K562 (cell line): ENCODE results near the gene GNAT1. TPM values are rescaled to one million over a fixed set of nuclear protein-coding genes. Genes with fewer than 3 reads are reported as not detected.
A peak's percentile ranks its signal among the peaks of the same experiment; 100 is the strongest.

ENCODE experiments used
- C11orf30 ChIP-seq: fragments of 450-650 bp; IDR thresholded peaks from 2 replicates; pipeline ENCODE4 v1.6.1; 2016; ENCODE audit warnings: low read depth, mild to moderate bottlenecking
- CBX3 ChIP-seq, 2 experiments: IDR thresholded peaks; 1 replicate in 1 of 2; 2 replicates in 1 of 2; pipeline ENCODE4 v1.6.1; 2012; ENCODE audit warnings: inconsistent platforms in 2 of 2, low read length in 2 of 2, borderline replicate concordance in 1 of 2, control low read depth in 1 of 2
- CEBPB ChIP-seq: fragments of 450-650 bp; IDR thresholded peaks from 2 replicates; pipeline ENCODE4 v1.6.1; 2016; ENCODE audit warnings: missing genetic modification characterization, missing compliant biosample characterization
- ESRRA ChIP-seq: fragments of 450-650 bp; IDR thresholded peaks from 2 replicates; pipeline ENCODE4 v1.6.1; 2014; ENCODE audit warnings: low read depth, mild to moderate bottlenecking, moderate library complexity, borderline replicate concordance
- GATAD2A ChIP-seq: fragments of 450-650 bp; IDR thresholded peaks from 2 replicates; pipeline ENCODE4 v1.6.1; 2017
- HDAC6 ChIP-seq: IDR thresholded peaks from 2 replicates; pipeline ENCODE4 v1.6.1; 2012; ENCODE audit warnings: low read depth, mild to moderate bottlenecking, control low read depth, inconsistent platforms, low read length, moderate library complexity
- HMG20B ChIP-seq: fragments of 250-450 bp; sonication (Bioruptor Pico); IDR thresholded peaks from 2 replicates; pipeline ENCODE4 v1.5.0; 2021; ENCODE audit warnings: mild to moderate bottlenecking
- LARP7 ChIP-seq: fragments of 450-650 bp; IDR thresholded peaks from 2 replicates; pipeline ENCODE4 v1.6.1; 2016
- MECOM ChIP-seq: fragments of 250-450 bp; sonication (Bioruptor Pico); IDR thresholded peaks from 2 replicates; pipeline ENCODE4 v1.8.0; 2022; ENCODE audit warnings: inconsistent platforms
- MIER1 ChIP-seq: fragments of 450-650 bp; IDR thresholded peaks from 2 replicates; pipeline ENCODE4 v1.6.1; 2016; ENCODE audit warnings: antibody characterized with exemption, mild to moderate bottlenecking, low read depth
- NKRF ChIP-seq: fragments of 450-650 bp; IDR thresholded peaks from 2 replicates; pipeline ENCODE4 v1.6.1; 2016; ENCODE audit warnings: borderline replicate concordance
- TFAM ChIP-seq: fragments of 250-450 bp; sonication (Bioruptor Pico); conservative IDR thresholded peaks from 2 replicates; pipeline ENCODE4 v1.5.0; 2021; ENCODE audit warnings: mild to moderate bottlenecking, moderate library complexity
- TGIF2 ChIP-seq: sonication (generic); formaldehyde crosslinking; IDR thresholded peaks from 2 replicates; pipeline ENCODE4 v1.8.1; 2022; ENCODE audit warnings: mild to moderate bottlenecking, missing genetic modification reagents, moderate library complexity
- ZNF165 ChIP-seq: fragments of 250-450 bp; sonication (Bioruptor Pico); IDR thresholded peaks from 2 replicates; pipeline ENCODE4 v1.4.0; 2020; ENCODE audit warnings: borderline replicate concordance
- ZNF175 ChIP-seq: fragments of 200-800 bp; sonication (Bioruptor generic); IDR thresholded peaks from 2 replicates; pipeline ENCODE4 v1.6.1; 2016; ENCODE audit warnings: low read depth, mild to moderate bottlenecking, missing genetic modification characterization, missing compliant biosample characterization
- ZNF57 ChIP-seq: fragments of 450-650 bp; formaldehyde crosslinking; IDR thresholded peaks from 2 replicates; pipeline ENCODE4 v1.4.0; 2020; ENCODE audit warnings: mild to moderate bottlenecking, moderate library complexity
- polyA plus RNA-seq, 8 experiments: library from polyadenylated mRNA; depleted of rRNA in 4 of 8; stranded (reverse) in 5 of 8; unstranded in 3 of 8; fragments of >200 nt; fragmentation: Nextera tagmentation in 2 of 8; fragmentation: Illumina TruSeq in 1 of 8; extraction: Ambion mirVana in 2 of 8; extraction: Trizol in 1 of 8; gene quantifications; 2 replicates each; pipeline versions ENCODE4 v1.2.1 to v1.2.3, GENCODE V29; 2011 to 2014; ENCODE audit warnings: inconsistent platforms in 1 of 8, missing spikeins in 1 of 8
- total RNA-seq, 7 experiments: library from RNA; depleted of rRNA in 6 of 7; stranded (reverse); fragments of >200 nt in 6 of 7; fragmentation: Illumina TruSeq in 2 of 7; extraction: Trizol in 2 of 7; gene quantifications; 2 replicates each; pipeline versions ENCODE4 v1.2.1 to v1.2.3, GENCODE V29; 2011 to 2021; ENCODE audit warnings: low replicate concordance in 1 of 7
- TF ChIP-seq, protein P1 (sequence below): IDR thresholded peaks from 2 replicates; pipeline ENCODE4 v1.6.1; 2012; ENCODE audit warnings: low read depth, low read length, improper control_type of control experiment, borderline replicate concordance
- TF ChIP-seq, protein P2 (sequence below): IDR thresholded peaks from 2 replicates; pipeline ENCODE4 v1.6.1; 2011; ENCODE audit warnings: borderline replicate concordance, low read depth, mild to moderate bottlenecking, moderate library complexity, low read length; ENCODE audit not compliant: insufficient read depth, poor library complexity, severe bottlenecking
- TF ChIP-seq, protein P3 (sequence below): sonication (generic); formaldehyde crosslinking; IDR thresholded peaks from 2 replicates; pipeline ENCODE4 v1.8.0; 2022; ENCODE audit warnings: missing genetic modification reagents, mild to moderate bottlenecking, borderline replicate concordance

GNAT1 gene
- total and polyA plus RNA-seq, 9 of the 15 experiments (the other 6 are each of a cell fraction or from before 2014, with no cell fraction given): not detected

- TF ChIP-seq CBX3 (IDR thresholded peaks at IDR 0.05; ENCODE audit: borderline replicate concordance in 1 of 2, low read length in 2 of 2): peak in 1 of 2 experiments; percentile 40; a peak in 1 of 3 replicates
- TF ChIP-seq, protein P1, sequence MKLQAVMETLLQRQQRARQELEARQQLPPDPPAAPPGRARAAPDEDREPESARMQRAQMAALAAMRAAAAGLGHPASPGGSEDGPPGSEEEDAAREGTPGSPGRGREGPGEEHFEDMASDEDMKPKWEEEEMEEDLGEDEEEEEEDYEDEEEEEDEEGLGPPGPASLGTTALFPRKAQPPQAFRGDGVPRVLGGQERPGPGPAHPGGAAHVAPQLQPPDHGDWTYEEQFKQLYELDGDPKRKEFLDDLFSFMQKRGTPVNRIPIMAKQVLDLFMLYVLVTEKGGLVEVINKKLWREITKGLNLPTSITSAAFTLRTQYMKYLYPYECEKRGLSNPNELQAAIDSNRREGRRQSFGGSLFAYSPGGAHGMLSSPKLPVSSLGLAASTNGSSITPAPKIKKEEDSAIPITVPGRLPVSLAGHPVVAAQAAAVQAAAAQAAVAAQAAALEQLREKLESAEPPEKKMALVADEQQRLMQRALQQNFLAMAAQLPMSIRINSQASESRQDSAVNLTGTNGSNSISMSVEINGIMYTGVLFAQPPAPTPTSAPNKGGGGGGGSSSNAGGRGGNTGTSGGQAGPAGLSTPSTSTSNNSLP: no peak
- no peak for TF ChIP-seq TGIF2 (CRISPR knock-in tag)
- TF ChIP-seq, protein P2, sequence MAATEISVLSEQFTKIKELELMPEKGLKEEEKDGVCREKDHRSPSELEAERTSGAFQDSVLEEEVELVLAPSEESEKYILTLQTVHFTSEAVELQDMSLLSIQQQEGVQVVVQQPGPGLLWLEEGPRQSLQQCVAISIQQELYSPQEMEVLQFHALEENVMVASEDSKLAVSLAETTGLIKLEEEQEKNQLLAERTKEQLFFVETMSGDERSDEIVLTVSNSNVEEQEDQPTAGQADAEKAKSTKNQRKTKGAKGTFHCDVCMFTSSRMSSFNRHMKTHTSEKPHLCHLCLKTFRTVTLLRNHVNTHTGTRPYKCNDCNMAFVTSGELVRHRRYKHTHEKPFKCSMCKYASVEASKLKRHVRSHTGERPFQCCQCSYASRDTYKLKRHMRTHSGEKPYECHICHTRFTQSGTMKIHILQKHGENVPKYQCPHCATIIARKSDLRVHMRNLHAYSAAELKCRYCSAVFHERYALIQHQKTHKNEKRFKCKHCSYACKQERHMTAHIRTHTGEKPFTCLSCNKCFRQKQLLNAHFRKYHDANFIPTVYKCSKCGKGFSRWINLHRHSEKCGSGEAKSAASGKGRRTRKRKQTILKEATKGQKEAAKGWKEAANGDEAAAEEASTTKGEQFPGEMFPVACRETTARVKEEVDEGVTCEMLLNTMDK: peak; percentile 81
- no peak for TF ChIP-seq ZNF57 (CRISPR knock-in tag)
- TF ChIP-seq CEBPB (tag): no peak
- TF ChIP-seq, protein P3, sequence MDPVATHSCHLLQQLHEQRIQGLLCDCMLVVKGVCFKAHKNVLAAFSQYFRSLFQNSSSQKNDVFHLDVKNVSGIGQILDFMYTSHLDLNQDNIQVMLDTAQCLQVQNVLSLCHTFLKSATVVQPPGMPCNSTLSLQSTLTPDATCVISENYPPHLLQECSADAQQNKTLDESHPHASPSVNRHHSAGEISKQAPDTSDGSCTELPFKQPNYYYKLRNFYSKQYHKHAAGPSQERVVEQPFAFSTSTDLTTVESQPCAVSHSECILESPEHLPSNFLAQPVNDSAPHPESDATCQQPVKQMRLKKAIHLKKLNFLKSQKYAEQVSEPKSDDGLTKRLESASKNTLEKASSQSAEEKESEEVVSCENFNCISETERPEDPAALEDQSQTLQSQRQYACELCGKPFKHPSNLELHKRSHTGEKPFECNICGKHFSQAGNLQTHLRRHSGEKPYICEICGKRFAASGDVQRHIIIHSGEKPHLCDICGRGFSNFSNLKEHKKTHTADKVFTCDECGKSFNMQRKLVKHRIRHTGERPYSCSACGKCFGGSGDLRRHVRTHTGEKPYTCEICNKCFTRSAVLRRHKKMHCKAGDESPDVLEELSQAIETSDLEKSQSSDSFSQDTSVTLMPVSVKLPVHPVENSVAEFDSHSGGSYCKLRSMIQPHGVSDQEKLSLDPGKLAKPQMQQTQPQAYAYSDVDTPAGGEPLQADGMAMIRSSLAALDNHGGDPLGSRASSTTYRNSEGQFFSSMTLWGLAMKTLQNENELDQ: no peak
- TF ChIP-seq C11orf30: peak; percentile 48
- TF ChIP-seq ZNF175 (CRISPR knock-in tag): no peak
- TF ChIP-seq ESRRA: peak; percentile 40; the same call in 1 of the 2 replicates
- TF ChIP-seq ZNF165: no peak
- no peak for TF ChIP-seq MECOM
- TF ChIP-seq GATAD2A: 0 out of 2 replicates have a peak, but pooled peaks have one; percentile 3
- no peak for TF ChIP-seq MIER1
- TF ChIP-seq TFAM (CRISPR knock-in tag): no peak
- peak; percentile 44; the same call in 1 of the 2 replicates for TF ChIP-seq NKRF
- TF ChIP-seq HMG20B (CRISPR knock-in tag): no peak
- no peak for TF ChIP-seq HDAC6
- TF ChIP-seq LARP7: no peak
Observed at GRCh38 chr3:50227390-50228183, 36.2 kb downstream of the GNAT1 start (continued).
